ENCODE measurements around the gene ZNF507. TPM values are rescaled to one million over a fixed set of nuclear protein-coding genes. Genes with fewer than 3 reads are reported as not detected.

The ZNF507 gene
- total RNA-seq, 1 experiment from 2014 or later: 31.1 TPM

GRCh38 chr19:32392901-32393300, 47.5 kb downstream of the ZNF507 start:
- H3K4me1 Mint-ChIP-seq: peaks cover 0 to 8% of the 10 kb centered on the region in 2 experiments; a peak in 2 of 4 replicates
- H3K27ac Mint-ChIP-seq: no peak overlapping the region
- no peak overlapping the region for H3K56ac ChIP-seq (ENCODE audit: insufficient read length, low read depth, low read length)
- no peak overlapping the region for H3K18ac ChIP-seq (ENCODE audit: insufficient read length, low read depth, low read length)
- H3K23me2 ChIP-seq (ENCODE audit: insufficient read length, low read depth, low read length, poor library complexity, severe bottlenecking): no peaks in the 10 kb centered on the region
- no peak overlapping the region for H2BK15ac ChIP-seq (ENCODE audit: low read depth, low read length)
- no peaks in the 10 kb centered on the region for H3K79me1 ChIP-seq (ENCODE audit: insufficient read depth, low read depth, low read length, poor library complexity, severe bottlenecking)
- H2BK12ac ChIP-seq (ENCODE audit: insufficient read length, low read depth, low read length): no peak overlapping the region
- no peak overlapping the region for H3K23ac ChIP-seq (ENCODE audit: insufficient read length, low read depth, low read length)
- H3K27ac ChIP-seq (ENCODE audit: insufficient read length, low read depth, low read length): no peak overlapping the region
- no peak overlapping the region for H3K4me3 Mint-ChIP-seq
- H3K9me3 Mint-ChIP-seq: no peaks in the 10 kb centered on the region
- H3K27me3 ChIP-seq (ENCODE audit: insufficient read depth, low read length): no peaks in the 10 kb centered on the region
- no peaks in the 10 kb centered on the region for H3K9me3 ChIP-seq (ENCODE audit: control insufficient read depth, low read depth, low read length)
- H4K5ac ChIP-seq (ENCODE audit: insufficient read length, low read depth, low read length): no peak overlapping the region
- no peak for TF ChIP-seq CTCF (conservative IDR thresholded peaks at IDR 0.05)
- H3K36me3 Mint-ChIP-seq (ENCODE audit: insufficient read depth in 1 of 3, low read depth in 3 of 3): peaks cover 0 to 4% (median 4%) of the 10 kb centered on the region in 3 experiments; a peak in 2 of 7 replicates
- no peaks in the 10 kb centered on the region for H3K27me3 Mint-ChIP-seq (ENCODE audit: low read depth)
- no peak overlapping the region for H3K4me2 ChIP-seq (ENCODE audit: insufficient read depth, insufficient read length, low read length)
- no peak overlapping the region for H4K91ac ChIP-seq (ENCODE audit: insufficient read length, low read depth, low read length)
- no peak overlapping the region for H3K9ac ChIP-seq (ENCODE audit: extremely low read depth, insufficient read length, low read length)
- H4K20me1 ChIP-seq (ENCODE audit: control insufficient read depth, insufficient read depth, insufficient read length): no peaks in the 10 kb centered on the region
- H2BK5ac ChIP-seq (ENCODE audit: insufficient read length, low read length): no peak overlapping the region
- DNase-seq: no peak
- no peak overlapping the region for H4K8ac ChIP-seq (replicated peaks; ENCODE audit: insufficient read length, low read depth, low read length)
- H3K79me2 ChIP-seq (ENCODE audit: insufficient read depth, low read length): no peaks in the 10 kb centered on the region
- no peak overlapping the region for H2AFZ ChIP-seq (ENCODE audit: low read length)
- no peak overlapping the region for H3T11ph ChIP-seq (ENCODE audit: low read length)
- no peak overlapping the region for H2AK5ac ChIP-seq (ENCODE audit: insufficient read length, low read length)
- no peak overlapping the region for H3K4ac ChIP-seq (ENCODE audit: low read depth, low read length)
- H2BK120ac ChIP-seq (ENCODE audit: low read depth, low read length, poor library complexity, severe bottlenecking): no peak overlapping the region
- H3K14ac ChIP-seq (ENCODE audit: insufficient read depth, low read length): no peak overlapping the region
- no CpG with 5 or more reads among the region's 3 CpGs for WGBS (ENCODE audit: extremely low coverage, insufficient read length, low lambda C conversion rate)
- no peaks in the 10 kb centered on the region; the same call in 1 of the 2 replicates for H3K4me1 ChIP-seq (ENCODE audit: insufficient read depth, low read length)
- no peak overlapping the region for H2BK20ac ChIP-seq (ENCODE audit: low read depth, low read length, poor library complexity, severe bottlenecking)

All from H9 (cell line).